HG03378 (cell line): ENCODE data around the gene TBC1D7.
"Not testable (repeated sequence)": the region's sequence is repeated elsewhere in the genome, so short reads cannot be mapped to it uniquely, and the experiment has no call there.

ENCODE experiments used
- ATAC-seq: cut with Tn5 transposase; IDR thresholded peaks from one replicate; pipeline ENCODE4 v1.9.1; 2021; ENCODE audit warnings: mild to moderate bottlenecking, moderate library complexity; ENCODE audit not compliant: unreplicated experiment

The TBC1D7 gene

DNA sequence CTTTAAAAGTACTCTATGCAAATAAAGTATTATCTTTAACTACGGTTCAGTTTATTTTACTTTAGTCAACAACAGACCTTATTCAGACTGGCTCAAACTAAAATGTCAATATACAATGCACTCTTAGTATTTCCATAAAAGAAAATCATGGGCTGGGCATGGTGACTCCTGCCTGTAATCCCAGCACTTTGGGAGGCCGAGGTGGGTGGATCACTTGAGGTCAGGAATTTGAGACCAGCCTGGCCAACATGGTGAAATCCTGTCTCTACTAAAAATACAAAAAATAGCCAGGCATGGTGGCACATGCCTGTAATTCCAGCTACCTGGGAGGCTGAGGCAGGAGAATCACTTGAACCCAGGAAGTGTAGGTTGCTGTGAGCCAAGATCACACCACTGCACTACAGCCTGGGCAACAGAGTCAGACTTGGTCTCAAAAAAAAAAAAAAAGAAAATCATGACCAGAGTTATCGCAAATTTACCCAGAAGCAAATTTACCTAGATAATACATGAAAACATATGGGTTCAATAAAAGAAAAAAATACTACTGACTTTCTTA lies 2.2 kb downstream of the TBC1D7 start:
- not testable (repeated sequence) for ATAC-seq

GRCh38 chr6:13319891-13320564 lies 8.3 kb downstream of the TBC1D7 start:
- no peak for ATAC-seq

GRCh38 chr6:13318821-13319220 lies 9.5 kb downstream of the TBC1D7 start:
- no peak for ATAC-seq

DNA sequence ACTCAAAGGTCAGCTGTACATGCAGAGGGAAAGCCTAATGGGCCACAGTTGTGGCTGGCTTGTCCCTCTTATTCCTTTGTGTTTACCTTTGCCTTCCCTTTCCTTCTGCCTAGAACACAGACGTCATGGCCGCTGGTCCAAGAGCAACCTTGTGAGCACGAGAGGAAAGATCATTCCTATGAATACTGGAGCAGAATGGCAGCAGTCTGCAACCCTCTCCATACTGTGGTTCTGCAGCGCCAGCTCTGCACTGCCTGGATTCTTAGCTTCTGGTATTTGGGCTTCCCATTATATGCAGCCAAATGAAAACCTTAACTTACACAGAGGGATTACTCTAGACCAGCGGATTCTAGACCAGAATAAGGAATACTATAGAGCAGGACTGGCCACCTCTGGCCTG lies 12.4 kb downstream of the TBC1D7 start:
- no peak for ATAC-seq

- no peak for ATAC-seq
Measured at GRCh38 chr6:13314806-13315205, 13.5 kb downstream of the TBC1D7 start.

DNA sequence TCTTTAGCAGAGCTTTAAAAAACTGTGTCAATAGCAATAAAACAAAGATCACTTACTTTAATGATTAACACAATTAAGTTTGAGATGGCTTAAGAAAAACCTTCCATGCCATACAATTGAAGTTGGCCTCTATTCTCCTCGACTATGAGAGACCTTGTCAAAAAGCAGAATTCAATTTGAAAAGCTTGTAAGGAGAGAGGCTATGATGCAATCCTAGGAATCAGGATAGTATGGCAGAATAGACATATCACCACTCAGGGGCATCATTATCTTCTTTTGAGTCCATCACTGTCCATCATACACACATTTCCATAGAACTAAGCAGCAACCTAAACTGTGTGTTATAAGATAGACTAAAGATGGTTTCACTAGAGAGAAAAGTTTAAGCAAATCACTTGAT lies 17.2 kb downstream of the TBC1D7 start:
- ATAC-seq, result no peak

DNA sequence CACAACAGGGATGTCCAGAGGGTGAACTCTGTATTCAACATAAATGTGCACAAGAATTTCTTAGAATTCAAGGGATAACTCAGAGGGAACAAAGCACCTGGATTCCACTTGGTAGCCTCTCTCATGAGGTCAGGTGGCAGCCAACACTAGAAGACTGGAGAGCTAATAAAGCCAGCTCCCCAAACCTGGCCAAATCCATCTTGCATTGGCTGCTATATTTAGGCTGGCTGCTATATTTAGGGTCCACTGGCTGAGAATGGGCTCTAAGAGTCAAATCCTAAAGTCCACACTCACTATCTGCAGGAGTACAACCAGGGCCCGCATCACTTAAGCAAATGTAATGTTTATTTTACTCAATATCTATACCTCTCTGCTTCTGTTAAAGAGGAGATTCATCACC lies 20.0 kb downstream of the TBC1D7 start:
- no peak for ATAC-seq

DNA sequence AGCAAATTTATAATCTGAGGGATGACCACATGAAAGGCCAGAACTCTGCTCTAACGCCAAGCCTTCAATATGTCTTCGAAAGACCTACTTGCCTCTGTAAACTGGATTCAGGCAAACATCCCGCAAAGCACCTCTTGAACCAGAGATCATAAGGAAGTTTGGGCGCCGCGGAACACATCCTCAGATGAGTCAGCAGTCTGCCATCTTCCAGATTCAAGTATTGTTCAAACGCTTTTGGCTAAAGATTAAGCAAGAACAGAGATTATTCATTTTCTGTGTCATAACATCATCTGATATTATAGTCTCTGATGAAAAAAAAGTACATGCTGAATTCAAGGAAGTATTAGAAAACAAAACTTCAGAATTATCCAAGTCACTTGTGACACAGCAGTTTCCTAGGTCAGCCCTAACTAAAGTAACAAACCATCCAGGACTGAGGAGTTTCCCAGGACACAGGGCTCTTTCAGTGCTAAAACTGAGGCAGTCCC lies 20.8 kb downstream of the TBC1D7 start:
- ATAC-seq, result no peak

GRCh38 chr6:13305791-13306190 lies 22.5 kb downstream of the TBC1D7 start:
- ATAC-seq, result no peak

- ATAC-seq, result no peak
Measured at GRCh38 chr6:13305288-13305687, 23.0 kb downstream of the TBC1D7 start.

DNA sequence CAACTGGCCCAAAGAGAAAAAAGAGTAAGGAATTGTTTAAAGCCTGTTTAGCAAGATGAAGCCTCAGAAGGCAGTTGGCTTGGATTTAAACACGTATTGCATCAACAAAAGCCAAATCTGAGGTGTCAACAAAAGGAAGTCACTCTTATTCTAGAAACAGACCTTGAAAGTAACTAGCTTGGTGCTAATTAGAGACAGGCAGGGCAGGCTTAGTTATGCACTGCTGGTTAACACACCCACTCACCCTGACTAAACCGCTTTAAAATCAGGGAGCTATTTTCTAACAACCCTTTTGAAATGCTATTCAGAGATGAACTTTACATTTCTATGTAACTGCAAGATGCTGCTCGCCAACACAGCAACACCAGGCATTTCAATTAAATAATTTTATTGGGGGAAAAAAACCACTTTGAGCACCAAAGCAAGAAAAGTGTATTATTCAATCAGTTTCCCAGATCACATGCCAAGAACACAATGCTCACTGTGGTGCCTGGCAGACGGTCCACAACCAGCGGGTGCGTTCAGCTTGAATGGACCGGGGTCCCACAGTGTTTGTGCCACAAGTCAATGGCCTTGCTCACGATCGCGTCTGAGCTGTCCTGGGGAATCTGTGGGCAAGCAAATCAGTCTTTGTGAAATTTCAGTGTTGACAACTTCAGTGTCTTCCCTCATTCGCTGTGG lies 23.6 kb downstream of the TBC1D7 start:
- peak; percentile 38 for ATAC-seq

DNA sequence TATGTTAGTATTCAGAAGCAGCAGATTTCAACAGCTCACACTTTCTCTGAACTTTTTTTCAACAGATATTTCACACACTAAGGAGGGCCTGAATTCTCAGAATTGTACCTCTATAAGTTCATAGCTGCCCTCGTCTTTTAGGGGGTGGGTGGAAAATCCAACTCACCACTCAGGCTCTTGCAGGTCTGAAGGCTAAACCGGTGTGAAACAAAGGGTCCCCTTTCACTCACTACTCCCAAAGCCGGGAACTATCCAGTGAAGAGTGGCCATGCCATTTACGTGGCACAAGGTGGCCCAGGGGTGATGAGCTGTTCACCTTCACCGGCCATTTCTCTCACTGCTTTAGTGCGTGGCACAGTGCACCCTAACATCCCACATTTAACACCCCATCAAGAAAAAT lies 24.2 kb downstream of the TBC1D7 start:
- ATAC-seq, result no peak

GRCh38 chr6:13303668-13304017 lies 24.7 kb downstream of the TBC1D7 start:
- peak; percentile 49 for ATAC-seq

DNA sequence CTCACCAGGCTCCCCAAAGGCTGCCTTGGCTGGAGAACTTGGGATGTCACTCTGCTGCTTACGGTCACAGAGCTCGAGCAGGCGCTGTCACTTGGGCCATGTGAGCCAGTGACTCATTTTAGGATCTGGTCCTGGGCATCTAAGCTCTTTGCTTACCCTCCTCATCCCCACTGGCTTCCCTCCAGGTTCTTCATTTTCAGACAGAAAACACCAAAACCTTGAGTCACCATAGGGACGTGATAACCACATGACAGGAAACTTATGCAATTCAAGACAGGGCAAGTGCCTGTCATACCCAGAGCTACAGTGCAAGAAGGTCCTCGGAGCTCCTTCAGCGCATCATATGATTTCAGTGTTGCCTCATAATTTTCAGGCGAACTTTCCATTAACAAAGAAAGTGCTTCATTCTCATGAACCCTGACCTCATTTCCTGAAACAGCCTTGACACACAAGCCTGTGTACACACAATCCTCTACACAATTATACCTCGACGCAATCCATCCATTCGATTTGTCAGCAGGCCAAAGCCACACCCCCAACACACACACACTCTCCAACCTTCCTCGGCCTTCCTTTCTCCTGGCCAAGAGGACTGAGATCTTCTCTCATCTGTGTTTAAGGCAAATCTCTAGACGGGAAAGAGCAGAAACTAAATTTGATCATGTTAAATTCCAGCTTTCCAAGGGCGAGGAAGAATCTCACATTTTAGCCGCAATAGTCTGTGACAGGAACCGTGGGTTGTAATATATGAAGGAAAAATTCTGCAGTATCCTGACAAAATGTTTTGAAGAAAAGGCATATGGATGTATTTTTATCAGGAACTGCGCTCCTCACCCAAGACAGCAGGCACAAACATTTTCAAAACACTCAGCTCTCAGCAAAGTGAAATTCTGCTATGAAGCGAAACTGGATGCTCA lies 25.3 kb downstream of the TBC1D7 start:
- ATAC-seq, result peak; percentile 74

GRCh38 chr6:13302291-13302690 lies 26.0 kb downstream of the TBC1D7 start:
- no peak for ATAC-seq

GRCh38 chr6:13300643-13301590 lies 27.4 kb downstream of the TBC1D7 start:
- no peak for ATAC-seq

DNA sequence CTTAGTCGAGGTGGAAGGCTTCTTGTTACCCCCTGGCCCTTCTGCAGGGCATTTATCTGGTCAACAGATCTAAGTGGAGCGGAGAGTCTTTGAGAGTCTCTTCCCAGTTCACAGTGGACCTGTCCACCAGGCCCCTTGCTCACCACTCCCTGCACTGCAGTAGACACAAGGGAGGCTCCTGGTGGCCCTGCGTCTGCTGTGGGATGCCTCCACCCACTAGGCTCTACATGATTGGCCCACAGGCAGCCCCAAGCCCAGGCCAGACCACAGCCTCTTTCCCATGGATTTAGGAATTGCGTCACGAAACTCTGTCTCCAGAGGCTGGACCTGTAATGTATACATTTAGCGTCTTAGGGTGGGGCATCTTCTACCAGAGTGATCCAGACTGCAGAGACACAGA lies 28.4 kb downstream of the TBC1D7 start:
- ATAC-seq, result no peak

- ATAC-seq, result no peak
Measured at GRCh38 chr6:13299403-13299821, 28.9 kb downstream of the TBC1D7 start.

GRCh38 chr6:13298446-13298845 lies 29.9 kb downstream of the TBC1D7 start:
- ATAC-seq, result no peak

DNA sequence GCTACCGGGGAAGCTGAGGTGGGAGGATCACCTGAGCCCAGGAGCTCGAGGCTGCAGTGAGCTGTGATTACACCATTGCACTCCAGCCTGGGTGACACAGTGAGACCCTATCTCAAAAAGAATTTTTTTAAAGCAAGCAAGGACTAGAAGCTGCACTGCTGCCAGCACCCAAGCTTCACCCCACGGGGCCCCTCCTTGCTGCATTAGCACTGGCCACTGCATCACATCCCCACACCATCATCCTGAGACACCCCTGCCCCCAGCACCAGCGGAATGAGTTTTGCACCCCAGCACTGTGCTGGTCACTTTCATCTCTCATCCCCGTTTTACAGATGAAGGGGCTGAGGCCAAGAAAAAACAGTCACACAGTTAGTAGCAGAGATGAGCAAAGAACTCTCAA lies 30.9 kb downstream of the TBC1D7 start:
- no peak for ATAC-seq
